VCaP (cell line): ENCODE results near the gene F2RL1.

Experiments used
- H3K27ac ChIP-seq: fragments of 450-650 bp; 2 replicates; pipeline ENCODE4 v1.5.1; 2017
- TF ChIP-seq, protein P1 (sequence below): fragments of 450-650 bp; conservative IDR thresholded peaks from 2 replicates; pipeline ENCODE4 v1.5.1; 2017; ENCODE audit warnings: mild to moderate bottlenecking, moderate library complexity

The F2RL1 gene

DNA sequence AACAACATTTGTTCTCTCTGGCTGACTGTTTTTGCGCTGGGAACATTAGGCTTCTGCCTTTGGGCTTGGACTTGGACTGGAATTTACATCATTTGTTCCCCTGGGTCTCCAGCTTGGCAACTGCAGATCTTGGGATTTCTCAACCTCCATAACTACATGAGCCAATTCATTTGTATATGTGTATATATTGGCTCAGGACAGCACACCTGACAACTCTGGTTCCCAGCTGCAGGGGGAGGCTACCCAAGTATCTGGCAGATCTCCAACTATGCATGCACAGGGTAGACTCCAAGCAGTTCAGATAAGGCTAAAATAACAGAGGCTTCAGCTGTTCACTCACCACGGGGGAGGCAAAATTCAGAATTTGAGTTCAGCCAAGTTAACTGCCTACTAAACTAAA is 31.6 kb upstream of the F2RL1 start:
- H3K27ac ChIP-seq = peak overlapping the region; percentile 54; the same call in 1 of the 2 replicates
- TF ChIP-seq, protein P1, sequence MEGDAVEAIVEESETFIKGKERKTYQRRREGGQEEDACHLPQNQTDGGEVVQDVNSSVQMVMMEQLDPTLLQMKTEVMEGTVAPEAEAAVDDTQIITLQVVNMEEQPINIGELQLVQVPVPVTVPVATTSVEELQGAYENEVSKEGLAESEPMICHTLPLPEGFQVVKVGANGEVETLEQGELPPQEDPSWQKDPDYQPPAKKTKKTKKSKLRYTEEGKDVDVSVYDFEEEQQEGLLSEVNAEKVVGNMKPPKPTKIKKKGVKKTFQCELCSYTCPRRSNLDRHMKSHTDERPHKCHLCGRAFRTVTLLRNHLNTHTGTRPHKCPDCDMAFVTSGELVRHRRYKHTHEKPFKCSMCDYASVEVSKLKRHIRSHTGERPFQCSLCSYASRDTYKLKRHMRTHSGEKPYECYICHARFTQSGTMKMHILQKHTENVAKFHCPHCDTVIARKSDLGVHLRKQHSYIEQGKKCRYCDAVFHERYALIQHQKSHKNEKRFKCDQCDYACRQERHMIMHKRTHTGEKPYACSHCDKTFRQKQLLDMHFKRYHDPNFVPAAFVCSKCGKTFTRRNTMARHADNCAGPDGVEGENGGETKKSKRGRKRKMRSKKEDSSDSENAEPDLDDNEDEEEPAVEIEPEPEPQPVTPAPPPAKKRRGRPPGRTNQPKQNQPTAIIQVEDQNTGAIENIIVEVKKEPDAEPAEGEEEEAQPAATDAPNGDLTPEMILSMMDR = no peak

DNA sequence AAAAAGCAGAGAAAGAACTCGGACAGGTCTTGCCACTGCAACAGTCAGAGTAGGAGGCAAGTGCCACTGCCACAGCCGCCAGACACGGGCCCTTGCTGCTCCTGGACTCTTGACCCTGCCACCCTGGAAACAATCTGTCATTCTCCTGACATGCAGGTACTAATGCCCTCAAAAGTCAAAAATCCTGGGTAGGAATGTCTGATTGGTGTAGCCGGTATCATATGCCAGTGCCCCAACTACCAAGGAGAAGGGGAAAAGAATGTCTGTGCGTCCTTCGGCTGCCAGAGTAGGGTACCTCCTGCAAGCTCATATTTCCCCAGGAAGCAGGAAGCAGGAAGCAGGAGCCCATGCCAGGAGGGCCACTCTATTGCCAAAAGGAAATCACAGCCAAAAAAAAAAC is 30.5 kb upstream of the F2RL1 start:
- TF ChIP-seq, protein P1 = no peak
- peak overlapping the region; percentile 54 for H3K27ac ChIP-seq

DNA sequence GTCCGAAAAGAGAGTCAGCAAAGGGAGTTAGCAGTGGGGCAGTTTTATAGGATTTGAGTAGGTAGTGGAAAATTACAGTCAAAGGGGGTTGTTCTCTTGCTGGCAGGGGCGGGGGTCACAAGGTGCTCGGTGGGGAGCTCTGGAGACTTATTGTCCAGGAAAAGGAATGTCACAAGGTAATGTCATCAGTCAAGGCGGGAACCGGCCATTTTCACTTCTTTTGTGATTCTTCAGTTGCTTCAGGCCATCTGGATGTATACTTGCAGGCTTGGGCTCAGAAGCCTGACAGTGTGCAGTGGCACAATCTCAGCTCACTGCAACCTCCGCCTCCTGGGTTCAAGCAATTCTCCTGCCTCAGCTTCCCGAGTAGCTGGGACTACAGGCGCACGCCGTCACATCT is 29.6 kb upstream of the F2RL1 start:
- peak overlapping the region; percentile 54; the same call in 1 of the 2 replicates for H3K27ac ChIP-seq

DNA sequence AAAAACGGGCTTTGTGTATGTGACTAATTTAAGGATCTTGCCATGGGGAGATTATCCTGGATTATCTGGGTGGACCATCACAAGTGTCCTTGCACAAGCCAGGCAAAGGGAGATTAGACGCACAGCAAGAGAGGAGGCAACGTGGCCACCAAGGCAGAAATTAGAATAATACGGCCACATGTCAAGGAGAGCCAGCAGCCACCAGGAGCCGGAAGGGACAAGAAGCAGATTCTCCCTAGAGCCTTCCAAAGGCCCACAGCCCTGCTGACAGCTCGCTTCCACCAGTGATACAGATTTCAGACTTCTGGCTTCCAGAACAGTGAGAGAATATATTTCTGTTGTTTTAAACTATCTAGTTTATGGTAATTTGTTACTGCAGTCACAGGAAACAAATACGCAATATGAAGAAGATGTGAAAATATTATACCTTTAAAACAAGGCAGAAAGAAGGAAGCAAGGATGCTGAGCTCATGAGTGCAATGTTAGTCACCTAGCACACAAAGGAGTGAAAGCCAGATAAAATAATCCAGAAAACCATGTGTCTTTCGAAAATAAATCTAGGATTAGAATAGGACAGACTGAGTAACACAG is 28.7 kb upstream of the F2RL1 start:
- no peak overlapping the region for H3K27ac ChIP-seq
- TF ChIP-seq, protein P1 = no peak

DNA sequence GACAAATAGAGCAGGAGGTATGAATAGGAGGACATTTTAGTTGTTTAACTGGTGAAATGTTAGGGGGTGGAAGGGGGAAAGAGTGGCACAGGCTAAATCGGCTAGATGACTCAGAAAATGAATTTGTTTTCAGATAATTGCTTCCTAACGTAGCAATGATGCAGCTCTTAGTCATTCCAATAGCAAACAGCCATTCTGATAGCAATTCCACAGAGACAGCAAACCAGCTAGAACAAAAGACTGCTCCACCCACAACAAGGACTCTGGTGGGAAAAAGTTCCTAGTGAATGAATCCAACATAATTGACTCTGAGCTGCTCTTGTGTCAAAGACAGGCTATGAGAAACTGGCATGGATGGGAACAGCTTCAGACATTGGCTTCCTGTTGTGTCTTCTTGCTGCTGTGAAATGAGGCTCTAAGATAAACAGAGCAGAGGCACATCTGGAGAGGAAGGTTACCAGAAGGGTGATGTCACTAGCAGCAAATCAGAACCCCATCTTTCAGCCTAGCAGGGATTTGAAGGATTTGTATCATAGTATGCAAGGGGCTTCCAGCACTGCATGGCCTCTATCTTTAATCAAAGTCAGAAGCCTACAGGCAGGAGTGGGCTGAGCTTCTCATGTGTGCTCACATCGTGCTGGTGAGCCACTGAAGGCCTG is 28.1 kb upstream of the F2RL1 start:
- TF ChIP-seq, protein P1 = no peak
- H3K27ac ChIP-seq = no peak overlapping the region

DNA sequence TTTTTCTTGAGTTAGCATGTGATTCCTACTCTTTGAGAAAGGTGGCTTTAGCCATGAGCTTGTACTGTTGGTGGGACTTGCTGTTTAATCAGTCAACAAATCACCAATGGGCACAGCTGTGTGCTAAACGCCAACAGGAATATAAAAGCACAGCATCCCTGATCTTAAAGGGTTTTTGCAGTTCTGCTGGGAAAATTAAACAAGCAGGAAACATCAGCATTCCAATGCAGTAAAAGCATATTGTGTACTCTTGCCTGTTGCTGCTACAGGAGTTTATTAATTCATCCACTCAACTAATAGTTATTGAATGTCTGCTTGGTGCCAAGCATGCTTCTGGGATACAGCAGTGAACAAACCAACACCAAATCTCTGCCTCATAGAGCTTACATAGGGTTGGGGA is 27.4 kb upstream of the F2RL1 start:
- no peak overlapping the region for H3K27ac ChIP-seq
- TF ChIP-seq, protein P1 = no peak

DNA sequence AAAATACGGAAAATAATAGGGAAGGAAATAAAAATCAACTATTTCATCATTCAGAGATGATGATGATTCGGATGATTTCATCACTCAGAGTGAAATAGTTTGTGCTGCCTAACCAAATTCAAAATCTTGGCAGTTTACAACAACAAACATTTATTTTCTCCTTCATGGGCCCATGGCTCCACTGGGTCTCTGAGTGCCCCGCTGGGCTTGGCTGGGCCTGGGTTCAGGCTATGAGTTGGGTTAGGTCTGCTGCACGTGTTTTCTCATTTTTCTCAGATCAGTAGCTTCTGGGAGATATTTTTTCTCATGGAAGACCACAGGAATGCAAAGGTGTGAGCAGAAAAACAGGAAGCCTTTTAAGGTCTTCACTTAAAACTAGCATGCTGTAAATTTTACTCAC is 24.0 kb upstream of the F2RL1 start:
- TF ChIP-seq, protein P1 = no peak
- H3K27ac ChIP-seq = no peak overlapping the region

DNA sequence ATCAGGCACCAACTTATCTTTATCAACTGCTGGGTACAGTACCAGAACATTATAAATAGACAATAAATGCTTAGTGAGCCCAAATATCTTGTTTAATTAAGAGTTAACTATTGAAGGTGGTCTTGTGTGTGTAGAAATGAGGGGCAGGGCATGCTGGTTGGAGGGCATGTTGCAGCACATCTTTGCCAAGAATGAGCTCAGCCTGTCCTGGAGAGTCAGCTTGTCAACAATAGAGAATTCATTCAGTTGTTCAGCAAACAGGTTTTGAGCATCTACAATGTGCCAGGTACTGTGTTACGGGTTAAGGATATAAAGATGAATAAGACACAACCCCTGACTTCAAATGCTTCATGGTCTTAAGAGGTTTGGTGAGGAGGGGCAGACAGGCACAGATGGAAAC is 19.2 kb upstream of the F2RL1 start:
- TF ChIP-seq, protein P1 = no peak
- no peak overlapping the region for H3K27ac ChIP-seq
